Endothelial cell of umbilical vein (primary cell): ENCODE results near the gene RMND5B.

Source experiments
- CTCF ChIP-seq, 2 donors: IDR thresholded peaks; 1 replicate in 1 of 2; 2 replicates in 1 of 2; pipeline ENCODE4 v1.5.1; 2011; ENCODE audit warnings: low read length in 2 of 2, mild to moderate bottlenecking in 2 of 2, moderate library complexity in 2 of 2, control low read depth in 1 of 2, inconsistent platforms in 1 of 2, low read depth in 1 of 2; ENCODE audit not compliant: insufficient read depth in 1 of 2; ENCODE audit errors: extremely low read depth in 1 of 2
- POLR2A ChIP-seq: IDR thresholded peaks from 2 replicates; pipeline ENCODE4 v1.6.1; 2012; ENCODE audit warnings: low read depth, mild to moderate bottlenecking, control low read depth, low read length
- POLR2AphosphoS5 ChIP-seq: IDR thresholded peaks from 2 replicates; pipeline ENCODE4 v1.6.1; 2012; ENCODE audit warnings: low read depth, mild to moderate bottlenecking, control low read depth, low read length, moderate library complexity; ENCODE audit not compliant: insufficient read depth

- no peak for TF ChIP-seq CTCF (IDR thresholded peaks at IDR 0.05; ENCODE audit: extremely low read depth in 1 of 2, insufficient read depth in 1 of 2, low read depth in 1 of 2, low read length in 2 of 2)
- no peak for TF ChIP-seq POLR2A
- no peak for TF ChIP-seq POLR2AphosphoS5
Measured at GRCh38 chr5:178180141-178180863, 49.5 kb downstream of the RMND5B start.
